A549 (cell line): ENCODE results near the gene NRDE2. TPM values are rescaled to one million over a fixed set of nuclear protein-coding genes. Genes with fewer than 3 reads are reported as not detected.

ENCODE experiments used
- ATAC-seq, 2 experiments: fragments of 200-7000 bp in 1 of 2; fragments of >200 bp in 1 of 2; cut with Nextera tagmentation in 1 of 2; cut with Tn5 transposase in 1 of 2; 3 replicates each; pipeline versions ENCODE4 v1.8.0 to v1.9.1; 2018 to 2020; ENCODE audit warnings: mild to moderate bottlenecking in 1 of 2, moderate library complexity in 1 of 2
- CTCF ChIA-PET: fragments of 300-600 bp; sonication (Branson Sonifier 250); formaldehyde crosslinking; extraction: SDS; loops from one replicate; lab custom pipeline; 2021; ENCODE audit warnings: antibody characterized with exemption, inconsistent platforms; lab: Yijun Ruan, JAX
- POLR2A ChIA-PET: fragments of 350-600 bp; formaldehyde crosslinking; extraction: SDS; loops from one replicate; lab custom pipeline; 2021; ENCODE audit warnings: antibody characterized with exemption, inconsistent platforms; lab: Yijun Ruan, JAX
- DNase-seq, 2 experiments: peaks; one replicate each; pipeline versions ENCODE4 v3.0.0 to v3.0.0-alpha.2; 2011 to 2016; ENCODE audit warnings: low read depth in 1 of 2, low spot score in 1 of 2
- FAIRE-seq: peaks from 2 replicates; lab custom pipeline; 2011; peaks lifted over from hg19 to GRCh38; lab: Jason Lieb, UNC
- H3K27ac ChIP-seq, 2 experiments: fragments of >200 bp; sonication (Bioruptor Twin); formaldehyde crosslinking; 3 replicates each; pipeline ENCODE4 v1.5.1; 2016 to 2017
- H3K4me1 ChIP-seq: fragments of >200 bp; sonication (Bioruptor Twin); formaldehyde crosslinking; 3 replicates; pipeline ENCODE4 v1.6.1; 2016
- H3K4me2 ChIP-seq: fragments of >200 bp; sonication (Bioruptor Twin); formaldehyde crosslinking; 3 replicates; pipeline ENCODE4 v1.6.1; 2016
- H3K4me3 ChIP-seq: fragments of >200 bp; sonication (Bioruptor Twin); formaldehyde crosslinking; 3 replicates; pipeline ENCODE4 v1.5.1; 2016
- H3K9me3 ChIP-seq: fragments of >200 bp; sonication (Bioruptor Twin); formaldehyde crosslinking; 3 replicates; pipeline ENCODE4 v1.6.1; 2016
- CHD4 ChIP-seq: fragments of 200-600 bp; sonication (generic); IDR thresholded peaks from 2 replicates; pipeline ENCODE4 v1.6.1; 2016; ENCODE audit warnings: antibody characterized with exemption, mild to moderate bottlenecking, borderline replicate concordance
- FOSB ChIP-seq: fragments of 250-450 bp; sonication (Bioruptor Pico); IDR thresholded peaks from 2 replicates; pipeline ENCODE4 v1.5.0; 2020; ENCODE audit warnings: mild to moderate bottlenecking, moderate library complexity
- FOXS1 ChIP-seq: fragments of 250-450 bp; sonication (Bioruptor Pico); IDR thresholded peaks from 2 replicates; pipeline ENCODE4 v1.5.0; 2020; ENCODE audit warnings: mild to moderate bottlenecking, moderate library complexity
- HDAC2 ChIP-seq: fragments of 200-600 bp; sonication (generic); IDR thresholded peaks from 2 replicates; pipeline ENCODE4 v1.6.1; 2016
- HOXA7 ChIP-seq: fragments of 250-450 bp; sonication (Bioruptor Pico); IDR thresholded peaks from 2 replicates; pipeline ENCODE4 v1.5.0; 2020; ENCODE audit warnings: mild to moderate bottlenecking, moderate library complexity
- HOXB13 ChIP-seq: fragments of 250-450 bp; sonication (Bioruptor Pico); IDR thresholded peaks from 2 replicates; pipeline ENCODE4 v1.5.0; 2020; ENCODE audit warnings: low read depth, mild to moderate bottlenecking, moderate library complexity
- HOXB5 ChIP-seq: fragments of 250-450 bp; sonication (Bioruptor Pico); IDR thresholded peaks from 2 replicates; pipeline ENCODE4 v1.5.0; 2020; ENCODE audit warnings: mild to moderate bottlenecking, moderate library complexity
- JUNB ChIP-seq: fragments of >200 bp; sonication (Bioruptor Twin); formaldehyde crosslinking; IDR thresholded peaks from 2 replicates; pipeline ENCODE4 v1.6.1; 2016
- MAFK ChIP-seq: fragments of 450-650 bp; IDR thresholded peaks from 2 replicates; pipeline ENCODE4 v1.6.1; 2014; ENCODE audit not compliant: partially characterized antibody
- MYC ChIP-seq: IDR thresholded peaks from 2 replicates; pipeline ENCODE4 v1.6.1; 2012; ENCODE audit warnings: mild to moderate bottlenecking, inconsistent platforms, low read length, improper control_type of control experiment, borderline replicate concordance
- POLR2AphosphoS2 ChIP-seq: conservative IDR thresholded peaks from 2 replicates; pipeline ENCODE4 v1.6.1; 2012; ENCODE audit warnings: low read length, improper control_type of control experiment, inconsistent platforms
- RFX5 ChIP-seq: fragments of 450-650 bp; IDR thresholded peaks from 2 replicates; pipeline ENCODE4 v1.7.1; 2014; ENCODE audit warnings: antibody characterized with exemption, mild to moderate bottlenecking, moderate library complexity
- SREBF2 ChIP-seq: fragments of 450-650 bp; IDR thresholded peaks from 2 replicates; pipeline ENCODE4 v1.6.1; 2014; ENCODE audit warnings: mild to moderate bottlenecking, moderate library complexity
- ZSCAN20 ChIP-seq: fragments of 250-450 bp; sonication (Bioruptor Pico); IDR thresholded peaks from 2 replicates; pipeline ENCODE4 v1.8.0; 2022; ENCODE audit warnings: mild to moderate bottlenecking, moderate library complexity
- WGBS: methylation state at CpG from one replicate; pipeline ENCODE4 v1.1.6; 2017; ENCODE audit errors: missing lambda C conversion rate; 5-methylcytosine and 5-hydroxymethylcytosine counted together
- polyA plus RNA-seq, 4 experiments: library from polyadenylated mRNA; depleted of rRNA in 3 of 4; stranded (reverse); fragments of >200 nt; fragmentation: RNase III in 1 of 4; extraction: RNeasy Plus Mini Kit Qiagen cat#74134 plus additional on column Dnase treatment in 1 of 4; gene quantifications; 2 replicates in 3 of 4; 3 replicates in 1 of 4; pipeline ENCODE4 v1.2.3, GENCODE V29; 2011 to 2017
- TF ChIP-seq, protein P1 (sequence below): fragments of 250-450 bp; sonication (Bioruptor Pico); IDR thresholded peaks from 2 replicates; pipeline ENCODE4 v1.5.0; 2021; ENCODE audit warnings: mild to moderate bottlenecking, moderate library complexity, borderline replicate concordance
- TF ChIP-seq, protein P2 (sequence below): IDR thresholded peaks from 2 replicates; pipeline ENCODE4 v1.6.1; 2012
- TF ChIP-seq, protein P3 (sequence below): fragments of 250-450 bp; sonication (Bioruptor Pico); IDR thresholded peaks from 2 replicates; pipeline ENCODE4 v1.5.0; 2020; ENCODE audit warnings: low read depth, mild to moderate bottlenecking, moderate library complexity
- TF ChIP-seq, protein P4 (sequence below): fragments of >200 bp; sonication (Bioruptor Twin); formaldehyde crosslinking; IDR thresholded peaks from 3 replicates; pipeline ENCODE4 v1.6.1; 2016

Gene NRDE2
- polyA plus RNA-seq, 2 of the 4 experiments (the other 2 are of a cell fraction) = 11.6 to 12.7 TPM

DNA sequence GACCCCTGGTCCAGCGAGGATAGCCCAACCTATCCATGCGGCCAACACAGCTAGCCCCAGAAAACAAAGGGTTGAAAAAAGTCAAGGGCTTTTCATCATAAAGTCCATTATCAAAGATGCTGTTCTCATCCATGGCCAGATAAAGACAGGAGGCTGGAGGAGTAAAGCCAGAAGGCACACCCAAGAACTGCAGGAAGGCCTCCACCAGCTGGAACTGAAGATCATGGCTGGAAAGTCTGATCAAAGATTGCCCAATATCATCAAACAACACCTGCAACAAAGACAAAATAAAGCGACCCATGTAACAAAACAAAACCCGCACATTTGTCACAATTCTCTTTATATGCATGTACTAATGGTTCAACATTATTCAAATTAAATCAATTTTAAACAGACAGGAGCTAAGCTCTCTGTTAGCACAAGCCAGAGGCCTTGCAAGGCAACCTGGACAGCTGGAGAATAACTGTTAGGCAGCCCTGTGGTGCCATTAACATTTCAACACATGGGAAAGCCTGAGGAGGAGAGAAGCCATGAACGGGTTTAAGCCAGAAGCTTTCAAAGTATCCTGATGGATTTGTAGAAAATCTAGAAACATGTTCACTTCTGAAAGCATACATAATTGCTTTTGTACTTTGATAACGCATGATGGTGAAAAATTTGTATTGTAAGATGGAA, 41.3 kb downstream of the NRDE2 start (continued):
- TF ChIP-seq POLR2AphosphoS2 = no peak
- TF ChIP-seq RFX5 = no peak

DNA sequence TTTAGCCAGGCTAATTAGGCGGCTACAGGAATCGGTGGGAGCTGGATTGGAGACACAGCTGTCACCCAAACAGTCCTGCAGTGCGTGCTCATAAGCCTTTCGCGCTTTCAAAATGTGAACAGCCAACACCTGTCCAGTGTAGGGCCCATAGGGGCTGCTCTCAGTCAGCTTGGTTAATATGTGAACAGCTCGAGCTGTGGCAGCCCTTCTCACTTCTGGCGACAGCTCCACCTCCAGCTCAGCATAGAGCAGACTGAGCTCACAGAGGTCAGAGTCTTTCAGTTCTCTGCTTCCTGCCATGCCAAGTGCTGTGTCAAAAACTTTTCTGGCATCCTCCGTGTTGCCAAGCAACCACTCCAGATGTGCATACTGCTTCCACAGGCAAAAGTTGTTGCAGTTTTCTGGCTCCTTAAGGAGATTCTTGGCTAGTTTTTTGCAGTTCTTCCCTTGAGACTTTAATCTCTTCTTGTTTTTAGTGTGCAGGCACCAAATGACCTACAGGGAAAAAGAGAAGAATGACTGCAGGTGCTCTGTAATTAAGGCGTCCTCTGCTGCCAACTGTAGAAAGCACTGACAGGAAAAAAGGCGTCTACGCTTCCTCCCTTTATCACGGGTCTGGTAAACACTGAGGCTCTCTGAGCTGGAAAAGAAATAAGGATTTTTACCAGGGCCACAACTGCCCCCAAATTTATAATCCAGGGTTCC, 42.9 kb downstream of the NRDE2 start:
- FAIRE-seq = no peak
- ATAC-seq = no peak
- Histone ChIP-seq H3K9me3 (no peaks in the 10 kb centered on the region), H3K4me2 (no peak overlapping the region), H3K27ac (no peak overlapping the region), H3K4me3 (no peak overlapping the region), H3K4me1 (no peaks in the 10 kb centered on the region)
- CTCF ChIA-PET = interaction anchor here (0.7 to 3.4 kb wide), 15 partner anchors 8 to 614 kb away, joined by 3 to 16 read pairs (median 5); no protein-coding TSS in a partner anchor
- 88% methylated on average over 12 of the region's 12 CpGs for WGBS
- TF ChIP-seq HOXB5 (CRISPR knock-in tag) (no peak), ZSCAN20 (CRISPR knock-in tag) (no peak), HDAC2 (no peak), FOXS1 (CRISPR knock-in tag) (no peak), CHD4 (no peak), HOXB13 (CRISPR knock-in tag) (no peak), FOSB (CRISPR knock-in tag) (no peak)
- TF ChIP-seq, protein P1, sequence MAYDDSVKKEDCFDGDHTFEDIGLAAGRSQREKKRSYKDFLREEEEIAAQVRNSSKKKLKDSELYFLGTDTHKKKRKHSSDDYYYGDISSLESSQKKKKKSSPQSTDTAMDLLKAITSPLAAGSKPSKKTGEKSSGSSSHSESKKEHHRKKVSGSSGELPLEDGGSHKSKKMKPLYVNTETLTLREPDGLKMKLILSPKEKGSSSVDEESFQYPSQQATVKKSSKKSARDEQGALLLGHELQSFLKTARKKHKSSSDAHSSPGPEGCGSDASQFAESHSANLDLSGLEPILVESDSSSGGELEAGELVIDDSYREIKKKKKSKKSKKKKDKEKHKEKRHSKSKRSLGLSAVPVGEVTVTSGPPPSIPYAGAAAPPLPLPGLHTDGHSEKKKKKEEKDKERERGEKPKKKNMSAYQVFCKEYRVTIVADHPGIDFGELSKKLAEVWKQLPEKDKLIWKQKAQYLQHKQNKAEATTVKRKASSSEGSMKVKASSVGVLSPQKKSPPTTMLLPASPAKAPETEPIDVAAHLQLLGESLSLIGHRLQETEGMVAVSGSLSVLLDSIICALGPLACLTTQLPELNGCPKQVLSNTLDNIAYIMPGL (CRISPR knock-in tag) = no peak
- TF ChIP-seq, protein P2, sequence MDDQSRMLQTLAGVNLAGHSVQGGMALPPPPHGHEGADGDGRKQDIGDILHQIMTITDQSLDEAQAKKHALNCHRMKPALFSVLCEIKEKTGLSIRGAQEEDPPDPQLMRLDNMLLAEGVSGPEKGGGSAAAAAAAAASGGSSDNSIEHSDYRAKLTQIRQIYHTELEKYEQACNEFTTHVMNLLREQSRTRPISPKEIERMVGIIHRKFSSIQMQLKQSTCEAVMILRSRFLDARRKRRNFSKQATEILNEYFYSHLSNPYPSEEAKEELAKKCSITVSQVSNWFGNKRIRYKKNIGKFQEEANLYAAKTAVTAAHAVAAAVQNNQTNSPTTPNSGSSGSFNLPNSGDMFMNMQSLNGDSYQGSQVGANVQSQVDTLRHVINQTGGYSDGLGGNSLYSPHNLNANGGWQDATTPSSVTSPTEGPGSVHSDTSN = no peak
- no peak for DNase-seq
- POLR2A ChIA-PET = no interaction called here

DNA sequence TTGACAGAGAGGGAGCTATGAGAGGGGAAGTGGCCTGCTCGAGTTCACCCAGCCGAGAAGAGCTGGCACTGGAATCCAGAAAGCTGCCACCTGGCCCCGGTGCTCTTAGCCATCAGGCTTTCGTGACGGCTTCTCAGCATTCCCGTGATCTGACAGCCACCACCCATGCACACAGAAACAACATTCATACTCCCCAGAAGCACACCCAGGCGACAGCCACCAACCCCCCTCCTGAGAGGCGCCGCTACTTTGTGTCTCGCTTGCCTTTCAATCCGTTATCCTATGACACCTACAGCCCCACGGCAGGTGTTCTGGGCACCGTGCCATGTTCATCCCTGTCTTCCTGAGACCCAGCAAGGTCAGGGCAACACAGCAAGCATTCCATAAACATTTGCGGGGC, 44.0 kb downstream of the NRDE2 start:
- Histone ChIP-seq H3K4me2 (no peak overlapping the region), H3K4me3 (no peak overlapping the region), H3K4me1 (no peaks in the 10 kb centered on the region), H3K9me3 (no peaks in the 10 kb centered on the region)
- ATAC-seq (no peak), DNase-seq (no peak)
- POLR2A ChIA-PET = no interaction called here
- WGBS = 87% methylated on average over 13 of the region's 14 CpGs
- TF ChIP-seq JUNB = no peak
- TF ChIP-seq, protein P3, sequence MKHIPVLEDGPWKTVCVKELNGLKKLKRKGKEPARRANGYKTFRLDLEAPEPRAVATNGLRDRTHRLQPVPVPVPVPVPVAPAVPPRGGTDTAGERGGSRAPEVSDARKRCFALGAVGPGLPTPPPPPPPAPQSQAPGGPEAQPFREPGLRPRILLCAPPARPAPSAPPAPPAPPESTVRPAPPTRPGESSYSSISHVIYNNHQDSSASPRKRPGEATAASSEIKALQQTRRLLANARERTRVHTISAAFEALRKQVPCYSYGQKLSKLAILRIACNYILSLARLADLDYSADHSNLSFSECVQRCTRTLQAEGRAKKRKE = no peak
- no peak for TF ChIP-seq MAFK
- TF ChIP-seq, protein P2 = no peak
- TF ChIP-seq MYC = no peak
- no peak for TF ChIP-seq HOXA7 (CRISPR knock-in tag)
- TF ChIP-seq, protein P4, sequence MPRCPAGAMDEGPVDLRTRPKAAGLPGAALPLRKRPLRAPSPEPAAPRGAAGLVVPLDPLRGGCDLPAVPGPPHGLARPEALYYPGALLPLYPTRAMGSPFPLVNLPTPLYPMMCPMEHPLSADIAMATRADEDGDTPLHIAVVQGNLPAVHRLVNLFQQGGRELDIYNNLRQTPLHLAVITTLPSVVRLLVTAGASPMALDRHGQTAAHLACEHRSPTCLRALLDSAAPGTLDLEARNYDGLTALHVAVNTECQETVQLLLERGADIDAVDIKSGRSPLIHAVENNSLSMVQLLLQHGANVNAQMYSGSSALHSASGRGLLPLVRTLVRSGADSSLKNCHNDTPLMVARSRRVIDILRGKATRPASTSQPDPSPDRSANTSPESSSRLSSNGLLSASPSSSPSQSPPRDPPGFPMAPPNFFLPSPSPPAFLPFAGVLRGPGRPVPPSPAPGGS = no peak
- no peak for TF ChIP-seq SREBF2
- no peak for TF ChIP-seq ZSCAN20 (CRISPR knock-in tag)
- TF ChIP-seq FOSB (CRISPR knock-in tag) = no peak
- TF ChIP-seq, all 56 proteins: peak for 0
- CTCF ChIA-PET = interaction anchor here (0.8 to 3.4 kb wide), 3 partner anchors 10 to 471 kb away, joined by 3 to 15 read pairs (median 4); no protein-coding TSS in a partner anchor
- no peak for FAIRE-seq
- H3K27ac ChIP-seq = no peak overlapping the region
